Measurements from ENCODE around the gene TUBB2B.

DNA sequence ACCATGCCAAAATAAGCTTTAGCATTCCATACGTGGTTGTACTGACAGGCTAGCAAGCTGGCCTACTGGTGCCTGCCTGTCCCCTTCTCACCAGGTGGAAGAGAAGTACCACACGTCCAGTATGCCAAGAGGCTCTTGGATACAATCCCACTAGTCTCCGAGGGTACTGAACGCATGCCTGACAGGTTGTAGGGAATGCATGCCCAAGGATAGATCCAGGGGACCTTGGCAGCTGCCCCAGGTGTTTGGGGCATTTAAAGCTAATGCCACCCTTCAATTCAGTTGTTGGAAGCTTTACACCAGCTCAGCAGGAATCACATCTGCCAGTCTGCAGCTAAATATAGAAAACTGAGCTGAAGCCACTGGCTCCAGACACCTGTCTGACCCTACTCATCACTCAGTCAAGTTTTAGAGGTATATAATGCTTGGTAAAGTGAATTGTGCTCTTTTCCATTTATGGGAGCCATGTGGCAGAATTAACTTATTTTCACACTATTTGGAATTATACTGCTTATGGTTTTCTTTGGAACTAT lies 4.9 kb downstream of the TUBB2B start:
- TF ChIP-seq TAF1 (IDR thresholded peaks at IDR 0.05; ENCODE audit: borderline replicate concordance, low read depth, low read length) (no peak), POLR2A (IDR thresholded peaks at IDR 0.05; ENCODE audit: low read depth, low read length) (no peak)

Measured in GM12892 (cell line).